RPMI8226 (cell line): Measurements from ENCODE around the gene IFI44L.

Experiments
- DNase-seq: peaks from one replicate; pipeline ENCODE4 v3.0.0-alpha.2; 2015

The IFI44L gene

DNA sequence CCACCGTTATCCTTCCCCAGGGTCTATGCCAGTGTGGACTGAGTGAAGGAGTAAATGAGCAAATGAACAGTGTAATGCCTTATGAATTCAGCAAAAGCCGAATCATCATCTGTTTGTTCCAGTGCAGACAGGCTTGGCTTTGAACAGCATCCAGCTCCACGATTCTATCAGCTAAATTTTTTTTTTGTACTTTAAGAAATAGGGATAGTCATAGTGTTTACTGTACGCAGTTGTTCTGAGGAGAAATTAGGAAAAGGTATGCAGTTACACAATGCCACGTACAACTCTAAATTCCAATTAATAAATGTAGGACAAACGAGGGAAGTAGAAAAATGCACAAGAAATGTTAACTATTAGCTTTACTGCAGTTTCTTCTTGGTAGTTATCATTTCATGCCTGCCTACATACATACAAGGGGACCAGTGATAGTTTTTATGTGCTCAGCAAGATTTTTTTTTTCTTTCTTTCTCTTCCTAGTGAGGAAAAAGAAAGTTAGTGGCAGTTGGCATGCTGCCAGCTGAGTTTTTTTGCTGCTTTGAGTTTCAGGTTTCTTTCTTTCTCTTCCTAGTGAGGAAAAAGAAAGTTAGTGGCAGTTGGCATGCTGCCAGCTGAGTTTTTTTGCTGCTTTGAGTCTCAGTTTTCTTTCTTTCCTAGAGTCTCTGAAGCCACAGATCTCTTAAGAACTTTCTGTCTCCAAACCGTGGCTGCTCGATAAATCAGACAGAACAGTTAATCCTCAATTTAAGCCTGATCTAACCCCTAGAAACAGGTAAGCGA is at the start of gene IFI44L:
Gene IFI44L (plus strand): TSS at position 646 of the 777 bp plus-strand sequence. CDS start 7,468 bp downstream, outside the sequence.
- DNase-seq = peak; percentile 78

DNA sequence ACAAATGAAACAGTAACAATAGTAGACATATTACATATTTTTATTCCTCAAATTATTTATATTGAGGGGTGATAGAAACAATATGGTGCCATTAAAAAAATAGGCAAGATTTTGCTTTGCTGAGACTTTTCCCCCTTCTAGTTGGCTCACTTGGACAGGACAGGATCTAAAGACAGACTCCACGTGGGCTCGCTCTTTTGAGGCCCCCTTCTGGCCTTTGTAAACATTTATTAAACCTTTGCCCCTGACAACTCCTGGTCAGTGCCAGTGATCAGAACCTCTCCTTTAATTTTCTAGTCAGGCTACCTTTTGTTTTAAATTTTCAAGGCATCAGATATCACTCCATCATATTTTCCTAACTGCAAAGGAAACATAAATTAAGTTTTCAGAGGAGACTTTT is 49.7 kb upstream of the IFI44L start:
- no peak for DNase-seq

DNA sequence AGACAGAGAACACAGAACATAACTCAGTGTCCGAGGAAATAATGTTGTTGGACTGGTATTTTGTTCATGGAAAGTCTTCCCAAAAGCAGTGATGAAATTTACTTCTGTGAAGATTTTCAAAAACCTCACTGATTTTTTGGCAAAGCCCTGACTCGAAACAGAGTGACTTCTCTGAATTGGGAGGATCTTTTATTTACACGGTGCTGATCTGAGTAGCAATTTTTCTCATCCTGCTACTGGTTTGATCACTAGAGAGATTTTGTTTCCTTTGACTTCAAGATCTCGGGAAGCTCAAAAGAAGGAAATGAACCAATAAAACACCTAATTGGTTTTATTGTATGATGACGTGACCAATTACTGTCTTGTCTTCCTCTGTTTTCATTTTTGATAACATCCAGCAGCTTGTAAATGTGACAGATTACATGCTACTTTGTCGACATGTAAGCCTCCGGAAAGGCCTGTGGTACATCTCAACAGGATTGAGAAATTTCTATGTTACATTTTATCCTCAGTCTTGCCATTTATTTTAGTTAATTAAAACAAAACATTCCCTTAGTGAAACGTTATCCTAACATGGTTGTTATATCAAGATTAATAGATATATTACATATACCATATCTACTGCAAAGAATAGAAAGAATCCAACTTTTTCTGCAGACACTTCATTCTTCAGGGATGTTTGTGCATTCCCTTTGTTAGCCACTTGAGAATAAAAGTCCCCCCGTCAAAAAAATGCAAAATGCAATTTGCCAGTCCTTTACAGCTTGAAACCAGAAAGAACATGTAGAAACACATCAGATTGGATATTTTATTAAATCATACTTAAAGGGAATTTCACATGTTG is 42.8 kb upstream of the IFI44L start:
- no peak for DNase-seq

DNA sequence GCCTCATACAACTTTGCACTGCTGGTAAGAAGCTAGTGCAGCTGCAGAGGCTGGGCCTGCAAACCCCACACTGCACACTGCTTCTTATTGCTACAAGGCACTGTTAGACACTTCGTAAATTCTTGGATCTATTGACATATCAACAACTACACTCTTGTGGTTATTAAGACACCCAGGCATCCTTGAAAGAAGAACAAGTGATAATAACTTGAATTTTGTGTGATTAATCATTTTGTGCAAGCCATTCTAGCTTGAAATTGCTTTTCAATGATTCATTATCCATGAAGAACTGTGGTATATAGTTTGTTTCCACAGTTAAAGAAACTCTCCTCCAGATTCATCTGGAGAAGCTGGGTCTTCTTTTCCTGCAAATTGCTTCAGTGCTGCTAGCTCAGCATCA is 33.7 kb upstream of the IFI44L start:
- no peak for DNase-seq

DNA sequence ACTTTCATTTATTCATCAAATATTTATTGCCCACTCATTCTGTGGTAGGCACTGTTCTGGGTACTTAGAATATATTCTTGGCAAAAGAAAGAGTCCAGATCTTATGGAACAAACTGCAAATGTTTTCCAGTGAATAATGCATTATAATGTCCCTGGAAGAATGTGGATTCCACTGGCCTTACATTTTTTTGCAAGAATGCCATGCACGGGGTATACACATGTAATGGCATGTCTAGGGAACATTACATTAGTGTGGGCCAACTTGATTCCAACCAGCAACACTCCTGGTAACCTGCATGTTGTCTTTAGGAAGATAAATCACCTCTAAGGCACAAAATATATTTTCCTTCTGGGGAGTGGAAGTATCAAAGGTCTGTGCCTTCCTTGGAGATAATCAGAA is 33.0 kb upstream of the IFI44L start:
- no peak for DNase-seq

DNA sequence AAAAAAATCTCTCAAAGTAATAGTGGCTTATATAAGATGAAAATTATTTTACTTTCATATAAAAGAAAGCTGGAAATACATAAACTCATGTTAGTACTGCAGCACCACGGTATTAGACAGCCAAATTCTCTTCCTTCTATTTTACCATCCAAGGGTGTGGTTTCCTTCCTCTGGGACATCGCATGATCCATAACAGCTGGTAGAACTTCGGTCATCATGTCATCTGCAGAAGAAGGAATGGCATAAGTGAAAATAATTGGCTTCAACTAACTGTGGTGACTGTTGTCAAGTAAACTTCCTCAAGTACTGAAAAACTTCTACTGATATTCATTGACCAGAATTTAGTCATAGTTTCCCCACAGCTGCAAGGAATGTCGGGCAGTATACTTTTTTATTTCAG is 28.3 kb upstream of the IFI44L start:
- DNase-seq = no peak

DNA sequence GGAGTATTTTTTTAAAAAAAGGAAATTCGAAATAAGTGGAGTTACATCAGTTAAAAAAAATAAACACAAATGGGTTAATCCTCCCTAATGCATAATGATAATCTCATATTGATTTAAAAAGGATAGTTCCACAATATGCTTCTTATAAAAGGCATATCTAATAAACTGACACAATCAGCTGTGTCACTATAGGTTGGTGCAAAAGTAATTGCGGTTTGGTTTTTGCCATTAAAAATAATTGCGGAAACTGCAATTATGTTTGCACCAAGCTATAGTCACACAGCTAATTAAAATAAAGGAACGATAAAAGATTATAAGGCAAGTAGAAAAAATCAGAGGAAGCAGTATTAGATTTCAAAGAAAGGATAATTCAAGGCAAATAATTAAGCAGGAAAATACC is 21.0 kb upstream of the IFI44L start:
- DNase-seq = no peak

DNA sequence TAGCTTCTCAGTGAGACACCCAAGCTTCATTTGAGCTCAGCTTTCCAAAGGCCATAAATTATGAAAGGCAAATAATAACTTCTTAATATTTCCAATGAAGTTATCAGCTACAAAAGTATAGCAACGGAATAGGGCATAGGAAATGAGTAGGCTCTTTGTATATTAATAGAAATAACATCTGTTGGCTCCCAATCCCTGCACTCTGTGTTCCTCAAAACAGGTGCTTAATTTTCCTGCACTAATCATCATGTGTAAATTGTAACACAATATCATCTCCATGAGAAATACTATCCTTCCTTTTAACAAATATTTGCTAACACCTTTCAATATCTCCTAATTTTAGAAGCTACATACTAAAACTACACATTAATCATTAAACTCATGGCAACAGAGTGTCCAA is 19.2 kb upstream of the IFI44L start:
- no peak for DNase-seq

DNA sequence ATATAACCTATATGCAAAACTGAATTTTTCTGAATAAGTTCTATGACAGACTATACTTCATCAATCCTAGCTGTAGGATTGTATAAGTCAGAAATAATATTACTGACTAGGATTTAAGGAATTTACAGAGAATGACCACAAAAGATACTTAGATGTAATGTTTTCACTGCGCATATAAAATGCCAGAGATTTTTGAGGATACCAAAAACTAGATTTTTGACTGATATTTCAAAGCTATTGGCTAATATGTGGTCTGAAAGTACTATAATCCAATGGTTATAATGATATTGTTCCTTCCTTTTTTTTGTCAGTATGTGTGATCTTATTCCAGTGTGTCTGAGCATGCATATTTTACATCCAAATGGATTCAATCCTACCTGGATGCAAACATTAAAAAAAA is 17.0 kb upstream of the IFI44L start:
- no peak for DNase-seq

DNA sequence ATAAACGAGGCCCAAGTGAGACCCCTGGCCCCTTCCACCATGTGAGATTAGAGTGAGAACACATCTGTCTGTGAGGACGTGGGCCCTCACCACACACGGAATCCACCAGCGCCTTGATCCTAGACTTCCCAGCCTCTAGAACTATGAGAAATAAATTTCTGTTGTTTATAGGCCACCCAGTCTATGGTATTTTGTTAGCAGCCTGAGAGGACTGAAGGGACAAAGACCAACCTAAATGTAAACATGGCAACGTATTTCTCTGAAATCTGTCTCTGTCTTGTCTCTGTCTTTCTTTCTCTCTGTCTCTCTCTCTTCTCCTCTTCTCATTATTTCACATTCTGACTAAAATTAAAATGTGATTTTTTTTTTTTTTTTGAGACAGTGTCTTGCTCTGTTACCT is 15.6 kb upstream of the IFI44L start:
- DNase-seq = no peak

DNA sequence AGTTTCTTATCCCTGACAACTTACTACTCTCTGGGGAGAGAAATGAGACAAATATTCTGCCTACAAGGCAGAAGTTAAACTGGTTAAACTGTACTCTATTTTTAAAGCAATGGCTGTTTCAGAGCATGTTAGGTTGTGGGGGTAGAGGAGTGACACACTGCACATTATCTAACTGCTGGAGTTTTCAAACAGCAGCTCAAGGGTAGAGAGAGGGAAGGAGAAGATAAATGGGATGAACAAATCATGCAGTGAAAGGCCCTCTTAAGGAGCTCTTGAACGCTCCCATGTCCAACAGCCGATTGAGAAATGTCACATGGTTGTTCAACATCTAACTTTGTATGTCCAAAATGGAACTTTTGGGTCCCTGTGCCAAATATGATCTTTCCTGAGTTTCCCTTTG is 14.0 kb upstream of the IFI44L start:
- no peak for DNase-seq

DNA sequence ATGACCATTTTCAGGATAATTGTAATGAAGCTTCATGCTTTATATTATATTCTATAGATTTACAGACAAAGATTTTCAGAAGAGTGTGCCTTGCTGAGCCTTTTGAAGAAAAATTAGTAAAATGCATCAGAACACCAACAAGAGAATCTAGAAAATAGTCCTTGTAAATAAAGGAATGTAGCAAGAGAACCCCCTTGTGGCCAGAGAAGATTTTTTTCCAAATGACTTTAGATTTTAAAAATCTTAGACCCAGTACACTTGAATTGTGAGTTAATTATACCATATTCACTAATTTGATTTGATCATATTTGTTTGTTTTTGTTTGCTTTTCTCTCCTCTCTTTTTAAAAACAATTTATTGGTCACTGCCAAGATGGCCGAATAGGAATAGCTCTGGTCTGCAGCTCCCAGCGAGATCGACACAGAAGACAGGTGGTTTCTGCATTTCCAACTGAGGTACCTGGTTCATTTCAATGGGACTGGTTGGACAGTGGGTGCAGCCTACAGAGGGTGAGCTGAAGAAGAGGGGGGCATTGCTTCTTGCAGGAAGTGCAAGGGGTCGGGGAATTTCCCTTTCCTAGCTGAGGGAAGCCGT is 12.8 kb upstream of the IFI44L start:
- DNase-seq = peak; percentile 6

DNA sequence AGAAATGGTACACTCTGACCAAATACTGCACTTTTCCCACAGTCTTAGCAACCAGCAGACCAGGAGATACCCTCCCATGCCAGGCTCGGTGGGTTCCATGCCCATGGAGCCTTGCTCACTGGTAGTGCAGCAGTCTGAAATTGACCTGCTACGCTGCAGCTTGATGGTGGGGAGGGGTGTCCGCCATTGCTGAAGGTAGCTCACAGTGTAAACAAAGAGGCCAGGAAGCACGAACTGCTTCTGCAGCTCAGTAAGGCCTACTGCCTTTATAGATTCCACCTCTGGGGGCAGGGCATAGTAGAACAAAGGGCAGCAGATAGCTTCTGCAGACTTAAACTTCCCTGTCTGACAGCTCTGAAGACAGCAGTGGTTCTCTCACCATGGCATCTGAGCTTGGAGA is 12.3 kb upstream of the IFI44L start:
- no peak for DNase-seq

DNA sequence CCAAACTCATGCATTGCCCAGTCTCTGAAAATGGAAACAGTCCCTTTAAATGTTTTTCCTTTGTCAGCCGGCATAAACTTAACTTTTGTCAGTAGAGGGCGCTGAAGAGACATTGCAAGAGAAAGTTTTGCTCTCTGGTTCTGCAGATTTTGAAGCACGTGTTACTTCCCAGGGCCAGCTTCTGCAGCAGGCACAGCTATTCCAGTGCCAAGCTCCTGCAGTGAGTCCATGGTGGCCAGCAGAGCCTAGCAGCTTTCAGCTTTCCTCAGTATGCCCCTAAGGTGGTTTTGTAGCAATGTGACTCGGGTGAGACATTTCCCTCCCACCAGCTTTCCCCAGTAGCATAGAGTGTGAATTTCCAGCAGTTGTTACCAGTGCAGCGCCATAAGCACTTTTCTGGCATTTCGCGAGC is 2.6 kb upstream of the IFI44L start:
- peak; percentile 76 for DNase-seq

DNA sequence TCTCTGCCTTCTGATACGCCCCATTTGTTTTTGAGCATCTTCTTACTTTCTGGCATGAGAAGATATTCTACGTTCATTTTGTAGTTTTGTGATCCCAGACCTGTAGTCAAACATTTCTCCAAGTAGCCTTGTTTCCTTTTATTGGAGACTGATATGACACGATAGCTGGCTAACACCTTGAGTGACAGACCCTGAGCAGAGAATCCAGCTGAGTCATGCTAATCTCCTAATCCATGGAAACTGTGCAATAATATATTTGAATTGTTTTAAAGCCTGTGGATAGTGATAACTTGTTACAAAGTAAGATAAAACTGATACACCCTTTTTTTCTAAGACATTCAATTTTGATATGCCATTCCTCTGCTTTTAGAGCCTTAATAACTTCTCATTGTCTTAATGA is 1.2 kb upstream of the IFI44L start:
- DNase-seq = no peak

DNA sequence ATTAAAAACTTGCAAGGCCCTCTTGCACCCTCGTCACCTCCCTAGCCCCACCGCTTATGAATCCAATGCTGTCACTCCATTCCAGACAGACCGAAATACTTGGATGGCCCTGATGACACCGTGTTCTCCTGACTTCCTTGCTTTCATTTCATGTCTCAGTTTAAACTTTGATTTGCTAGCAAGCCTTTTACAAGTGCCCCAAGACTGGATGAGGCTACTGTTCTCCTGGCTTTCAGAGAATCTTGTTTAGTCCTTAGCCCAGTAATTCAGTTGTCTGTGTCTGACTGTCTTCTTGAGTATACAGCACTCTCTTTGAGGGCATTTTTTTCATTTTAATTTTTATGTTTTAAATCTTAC is 824 bp upstream of the IFI44L start:
- no peak for DNase-seq

DNA sequence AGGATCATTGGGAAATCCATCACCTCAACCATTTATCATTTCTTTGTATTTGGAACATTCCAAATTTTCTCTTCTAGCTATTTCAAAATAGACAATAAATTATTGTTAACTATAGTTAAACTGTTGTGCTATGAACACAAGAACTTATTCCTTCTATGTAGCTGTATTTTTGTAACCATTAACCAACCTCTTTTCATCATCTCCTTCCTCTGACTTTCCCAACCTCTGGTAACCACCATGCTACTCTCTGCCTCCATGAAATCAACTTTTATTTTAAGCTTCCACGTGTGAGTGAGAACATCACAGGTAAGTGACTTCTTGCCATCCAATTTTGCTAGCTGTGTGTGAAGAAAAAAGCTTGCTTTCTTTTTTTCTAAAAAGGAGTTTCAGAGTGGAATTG is 418 bp downstream of the IFI44L start:
- DNase-seq = no peak

DNA sequence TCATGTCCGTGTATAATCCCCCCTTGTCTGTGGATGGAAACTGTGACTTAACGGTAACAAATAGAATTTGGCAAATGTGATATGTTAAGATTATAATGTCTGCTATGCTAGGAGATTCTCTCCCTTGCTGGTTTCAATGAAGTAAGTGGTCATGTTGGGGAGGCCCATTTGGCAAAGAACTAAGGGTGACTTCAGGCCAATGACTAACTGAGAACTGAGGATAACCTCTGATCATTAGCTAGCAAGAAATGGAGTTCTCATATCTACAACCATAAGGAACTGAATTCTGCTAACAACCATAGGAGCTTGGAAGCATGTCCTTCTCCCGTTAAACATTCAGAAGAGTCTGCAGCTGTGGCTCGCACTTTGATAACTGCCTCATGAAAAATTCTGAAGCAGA is 2.3 kb downstream of the IFI44L start:
- DNase-seq = no peak

DNA sequence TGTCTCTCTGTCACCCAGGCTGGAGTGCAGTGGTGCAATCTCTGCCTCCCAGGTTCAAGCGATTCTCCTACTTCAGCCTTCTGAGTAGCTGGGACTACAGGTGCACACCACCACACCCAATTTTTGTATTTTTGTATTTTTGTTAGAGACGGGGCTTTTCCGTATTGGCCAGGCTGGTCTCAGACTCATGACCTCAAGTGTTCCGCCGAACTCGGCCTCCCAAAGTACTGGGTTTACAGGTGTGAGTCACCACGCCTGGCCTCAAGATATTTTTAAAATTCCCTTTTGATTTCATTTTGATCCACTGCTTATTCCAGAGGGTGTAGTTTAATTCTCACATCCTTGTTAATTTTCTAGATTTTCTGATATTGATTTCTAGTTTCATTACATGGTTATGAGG is 3.8 kb downstream of the IFI44L start:
- no peak for DNase-seq

DNA sequence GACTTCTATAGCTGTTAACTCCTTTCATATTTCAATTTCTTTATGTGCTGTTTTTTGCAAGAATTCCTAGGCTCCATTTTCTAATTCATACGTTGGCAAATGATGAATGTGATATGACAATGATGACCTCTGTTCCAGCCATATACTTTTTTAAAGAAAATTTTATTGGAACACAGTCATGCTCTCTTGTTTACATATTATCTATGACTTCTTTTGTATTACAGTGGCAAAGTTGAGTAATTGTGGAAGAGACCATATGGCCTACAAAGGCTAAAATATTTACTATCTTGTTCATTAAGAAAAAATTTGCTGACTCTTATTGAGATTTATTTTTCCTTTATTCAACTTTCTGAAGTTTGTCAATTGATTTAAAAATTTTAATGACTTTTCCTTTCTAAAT is 7.1 kb downstream of the IFI44L start:
- no peak for DNase-seq

DNA sequence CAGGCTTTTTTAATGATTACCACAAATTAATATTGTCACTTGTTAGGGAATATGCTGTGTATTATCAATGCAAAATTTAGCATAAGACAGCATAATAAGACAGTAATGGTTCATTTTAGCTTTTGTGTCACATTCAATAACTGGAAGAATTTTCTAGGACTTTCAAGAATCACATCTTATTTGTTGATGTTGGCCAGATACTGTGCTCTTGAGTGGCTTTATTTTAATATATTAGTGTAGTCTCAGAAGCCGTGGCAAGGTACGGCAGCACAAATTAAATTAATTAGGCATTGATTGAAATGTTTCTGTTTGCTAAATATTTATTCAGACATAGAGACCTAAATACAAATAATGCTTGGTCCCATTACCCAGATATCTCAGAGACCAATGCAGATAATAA is 10.4 kb downstream of the IFI44L start:
- no peak for DNase-seq

DNA sequence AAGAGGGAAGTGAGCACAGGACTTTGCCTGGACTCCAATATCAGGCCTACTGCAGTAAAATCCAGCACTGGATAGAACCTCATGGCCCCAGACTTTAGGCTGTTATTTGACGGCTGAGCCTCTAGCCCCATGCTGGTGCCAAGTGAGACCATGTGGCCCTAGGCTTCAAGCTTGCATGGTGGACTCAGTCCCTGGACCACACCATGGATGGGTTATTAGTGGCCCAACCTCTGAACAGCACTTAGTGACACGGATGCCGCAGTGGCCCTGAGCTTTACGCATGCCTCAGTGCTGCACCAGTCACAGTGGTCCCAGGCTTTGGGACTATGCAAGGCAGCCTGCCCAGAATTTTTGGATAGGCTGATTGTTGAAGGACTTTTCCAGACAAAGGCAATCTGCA is 13.0 kb downstream of the IFI44L start:
- DNase-seq = no peak

DNA sequence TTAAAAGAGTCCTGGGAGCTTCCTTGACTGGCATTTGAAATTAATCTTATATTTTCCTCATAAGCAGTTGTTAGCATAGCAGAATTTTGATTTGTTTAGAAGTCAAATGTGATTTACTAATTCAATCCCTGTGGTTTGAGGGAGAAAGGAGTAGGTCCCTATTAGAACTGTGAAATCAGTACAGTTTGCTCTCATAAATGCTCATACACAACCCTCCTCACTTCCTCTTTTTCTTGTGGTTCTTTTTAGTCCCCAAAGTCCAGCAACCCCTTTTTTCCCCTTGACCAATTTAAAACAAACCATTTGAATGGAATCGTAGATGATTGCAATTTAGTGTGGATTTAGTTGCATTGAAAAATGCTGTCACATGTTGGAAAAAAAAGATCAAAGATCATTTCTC is 20.2 kb downstream of the IFI44L start:
- DNase-seq = no peak

DNA sequence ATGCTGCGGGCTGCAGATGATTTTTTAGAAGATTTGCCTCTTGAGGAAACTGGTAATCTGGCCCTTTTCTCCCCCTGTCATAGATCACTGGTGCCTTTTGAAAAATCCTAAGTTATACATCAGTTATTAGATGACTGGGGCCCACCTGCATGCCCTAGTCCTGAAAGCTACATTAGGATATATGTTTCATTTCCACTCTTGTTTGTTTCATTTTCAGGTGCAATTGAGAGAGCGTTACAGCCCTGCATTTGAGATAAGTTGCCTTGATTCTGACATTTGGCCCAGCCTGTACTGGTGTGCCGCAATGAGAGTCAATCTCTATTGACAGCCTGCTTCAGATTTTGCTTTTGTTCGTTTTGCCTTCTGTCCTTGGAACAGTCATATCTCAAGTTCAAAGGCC is 21.3 kb downstream of the IFI44L start:
- no peak for DNase-seq
